K562 (cell line): ENCODE data around the gene CCR7. TPM values are rescaled to one million over a fixed set of nuclear protein-coding genes. Genes with fewer than 3 reads are reported as not detected.

ENCODE experiments used
- ATAC-seq: fragments of 200-7000 bp; cut with Tn5 transposase; 3 replicates; pipeline ENCODE4 v1.9.1; 2020; ENCODE audit warnings: moderate library complexity
- BruUV-seq: library from RNA; stranded (reverse); fragments of 400-500 nt; replicated peaks from 2 replicates; lab custom pipeline; 2021; lab: Mats Ljungman, UMichigan
- CTCF ChIA-PET: fragments of 300-600 bp; formaldehyde crosslinking; extraction: SDS; loops from one replicate; lab custom pipeline; 2021; ENCODE audit warnings: low intra/inter-chr PET ratio; lab: Yijun Ruan, JAX
- POLR2A ChIA-PET: fragments of 300-600, 350-650 bp; sonication (Branson Sonifier 250); formaldehyde crosslinking; extraction: SDS; loops from one replicate; lab custom pipeline; 2021; ENCODE audit warnings: antibody characterized with exemption, inconsistent platforms; lab: Yijun Ruan, JAX
- DNase-seq, 4 experiments: peaks; one replicate each; pipeline versions ENCODE4 v3.0.0 to v3.0.0-alpha.2; 2011 to 2018; ENCODE audit warnings: low spot score in 3 of 4, mixed read lengths in 3 of 4; ENCODE audit errors: extremely low read depth in 1 of 4
- FAIRE-seq: peaks from 2 replicates; lab custom pipeline; 2011; peaks lifted over from hg19 to GRCh38; lab: Jason Lieb, UNC
- H2AFZ ChIP-seq: 2 replicates; pipeline ENCODE4 v1.6.0; 2011; ENCODE audit warnings: low read depth, low read length, control low read depth, inconsistent platforms
- H3K27ac ChIP-seq: fragments of 200-600 bp; 3 replicates; pipeline ENCODE4 v1.8.0; 2011; ENCODE audit warnings: low read depth, mild to moderate bottlenecking, control low read depth, inconsistent platforms, low read length, moderate library complexity, mixed read lengths; ENCODE audit errors: extremely low read depth
- H3K27me3 ChIP-seq, 2 experiments: fragments of 300-600 bp in 1 of 2; 2 replicates in 1 of 2; 3 replicates in 1 of 2; pipeline versions ENCODE4 v1.6.0 to v1.8.0; 2011; ENCODE audit warnings: inconsistent platforms in 2 of 2, low read length in 2 of 2, mild to moderate bottlenecking in 1 of 2, mixed read lengths in 1 of 2, moderate library complexity in 1 of 2; ENCODE audit not compliant: control insufficient read depth in 2 of 2, insufficient read depth in 2 of 2
- H3K36me3 ChIP-seq: fragments of 300-600 bp; 3 replicates; pipeline ENCODE4 v1.8.0; 2011; ENCODE audit warnings: mild to moderate bottlenecking, low read length, inconsistent platforms; ENCODE audit not compliant: control insufficient read depth, insufficient read depth
- H3K4me1 ChIP-seq, 2 experiments: fragments of 200-600 bp in 1 of 2; replicated peaks in 1 of 2; 2 replicates in 1 of 2; 3 replicates in 1 of 2; pipeline versions ENCODE4 v1.5.1 to v1.8.0; 2011; ENCODE audit warnings: inconsistent platforms in 2 of 2, low read length in 2 of 2, mild to moderate bottlenecking in 1 of 2, mixed read lengths in 1 of 2, moderate library complexity in 1 of 2; ENCODE audit not compliant: control insufficient read depth in 2 of 2, insufficient read depth in 2 of 2
- H3K4me2 ChIP-seq: 2 replicates; pipeline ENCODE4 v1.6.1; 2011; ENCODE audit warnings: low read length, control low read depth, inconsistent platforms, mixed read lengths; ENCODE audit not compliant: insufficient read depth
- H3K4me3 ChIP-seq: fragments of 200-600 bp; sonication (generic), shearing (Covaris generic); 2 replicates; pipeline ENCODE4 v1.5.1; 2016; ENCODE audit warnings: control low read depth, inconsistent platforms
- H3K79me2 ChIP-seq: fragments of 200-600 bp; 3 replicates; pipeline ENCODE4 v1.8.0; 2011; ENCODE audit warnings: low read length, inconsistent platforms; ENCODE audit not compliant: control insufficient read depth, insufficient read depth
- H3K9ac ChIP-seq, 2 experiments: 2 replicates each; pipeline versions ENCODE4 v1.6.0 to v1.6.1; 2011; ENCODE audit warnings: low read depth in 2 of 2, low read length in 2 of 2, control low read depth in 1 of 2, inconsistent platforms in 1 of 2, mild to moderate bottlenecking in 1 of 2, mixed read lengths in 1 of 2; ENCODE audit not compliant: insufficient read depth in 1 of 2
- H3K9me1 ChIP-seq: one replicate; pipeline ENCODE4 v1.6.0; 2011; ENCODE audit warnings: inconsistent platforms, mild to moderate bottlenecking, low read length, moderate library complexity; ENCODE audit not compliant: control insufficient read depth, insufficient read depth
- H3K9me3 ChIP-seq: replicated peaks from 2 replicates; pipeline ENCODE4 v1.5.1; 2011; ENCODE audit warnings: low read depth, low read length, inconsistent platforms; ENCODE audit not compliant: control insufficient read depth, insufficient read depth
- H4K20me1 ChIP-seq: replicated peaks from 2 replicates; pipeline ENCODE4 v1.6.1; 2011; ENCODE audit warnings: low read length, inconsistent platforms, mixed read lengths; ENCODE audit not compliant: control insufficient read depth, insufficient read depth
- CBFB ChIP-seq: sonication (generic); formaldehyde crosslinking; IDR thresholded peaks from 2 replicates; pipeline ENCODE4 v1.4.0; 2020; ENCODE audit warnings: mild to moderate bottlenecking, missing genetic modification reagents
- KLF13 ChIP-seq: fragments of 450-650 bp; IDR thresholded peaks from 2 replicates; pipeline ENCODE4 v1.6.1; 2016; ENCODE audit warnings: missing genetic modification characterization, low read depth, mild to moderate bottlenecking, missing compliant biosample characterization, moderate library complexity, borderline replicate concordance
- RBM25 ChIP-seq: fragments of 200-400 bp; formaldehyde crosslinking; IDR thresholded peaks from 2 replicates; pipeline ENCODE4 v1.6.1; 2018; ENCODE audit warnings: low read length, low read depth, moderate library complexity; ENCODE audit not compliant: severe bottlenecking
- TOE1 ChIP-seq, 2 experiments: fragments of 450-650 bp in 1 of 2; sonication (generic) in 1 of 2; formaldehyde crosslinking in 1 of 2; IDR thresholded peaks; 2 replicates each; pipeline versions ENCODE4 v1.7.1 to v1.8.0; 2016 to 2022; ENCODE audit warnings: borderline replicate concordance in 2 of 2, mild to moderate bottlenecking in 2 of 2, antibody characterized with exemption in 1 of 2, inconsistent platforms in 1 of 2, low read depth in 1 of 2, missing genetic modification reagents in 1 of 2, moderate library complexity in 1 of 2
- ZNF146 ChIP-seq: IDR thresholded peaks from one replicate; pipeline ENCODE4 v1.6.1; 2018; ENCODE audit warnings: missing compliant biosample characterization; ENCODE audit not compliant: unreplicated experiment
- ZNF324 ChIP-seq: fragments of 250-450 bp; sonication (Bioruptor Pico); IDR thresholded peaks from 2 replicates; pipeline ENCODE4 v1.4.0; 2020; ENCODE audit warnings: mild to moderate bottlenecking
- ZNF395 ChIP-seq: fragments of 200-800 bp; sonication (Bioruptor generic); IDR thresholded peaks from 2 replicates; pipeline ENCODE4 v1.6.1; 2017; ENCODE audit warnings: missing genetic modification characterization, missing compliant biosample characterization
- ZNF75A ChIP-seq: fragments of 450-650 bp; formaldehyde crosslinking; IDR thresholded peaks from 2 replicates; pipeline ENCODE4 v1.4.0; 2020; ENCODE audit warnings: mild to moderate bottlenecking
- ZNF785 ChIP-seq: fragments of 250-450 bp; sonication (Bioruptor Pico); IDR thresholded peaks from 2 replicates; pipeline ENCODE4 v1.4.0; 2020; ENCODE audit warnings: mild to moderate bottlenecking
- in situ Hi-C: fragments of 300-500 bp; cut with MboI; formaldehyde crosslinking; loops from 4 replicates; pipeline ENCODE4 v1.15.0; 2018; ENCODE audit warnings: inconsistent platforms, mixed read lengths
- intact Hi-C: fragments of 100-400 bp; cut with micrococcal nuclease; formaldehyde crosslinking; loops from 2 replicates; pipeline ENCODE4 v1.14.2; 2022
- polyA plus RNA-seq, 8 experiments: library from polyadenylated mRNA; depleted of rRNA in 4 of 8; stranded (reverse) in 5 of 8; unstranded in 3 of 8; fragments of >200 nt; fragmentation: Nextera tagmentation in 2 of 8; fragmentation: Illumina TruSeq in 1 of 8; extraction: Ambion mirVana in 2 of 8; extraction: Trizol in 1 of 8; gene quantifications; 2 replicates each; pipeline versions ENCODE4 v1.2.1 to v1.2.3, GENCODE V29; 2011 to 2014; ENCODE audit warnings: inconsistent platforms in 1 of 8, missing spikeins in 1 of 8
- total RNA-seq, 7 experiments: library from RNA; depleted of rRNA in 6 of 7; stranded (reverse); fragments of >200 nt in 6 of 7; fragmentation: Illumina TruSeq in 2 of 7; extraction: Trizol in 2 of 7; gene quantifications; 2 replicates each; pipeline versions ENCODE4 v1.2.1 to v1.2.3, GENCODE V29; 2011 to 2021; ENCODE audit warnings: low replicate concordance in 1 of 7

CCR7 gene
- total and polyA plus RNA-seq, 9 of the 15 experiments (the other 6 are each of a cell fraction or from before 2014, with no cell fraction given), result 0.14 to 1.4 (median 0.56) TPM

- H3K4me1 ChIP-seq, result no peaks in the 10 kb centered on the region
- TF ChIP-seq ZNF75A (CRISPR knock-in tag) (no peak), ZNF324 (CRISPR knock-in tag) (peak; percentile 93), TOE1 (IDR thresholded peaks at IDR 0.05; ENCODE audit: borderline replicate concordance) (no peak), TOE1 (CRISPR knock-in tag; IDR thresholded peaks at IDR 0.05; ENCODE audit: borderline replicate concordance, low read depth) (no peak), KLF13 (tag) (no peak), RBM25 (peak; percentile 23), ZNF146 (CRISPR knock-in tag) (peak; percentile 62), CBFB (CRISPR knock-in tag) (no peak), ZNF785 (CRISPR knock-in tag) (no peak), ZNF395 (CRISPR knock-in tag) (no peak)
- TF ChIP-seq, all 486 proteins: peak for 3
- POLR2A ChIA-PET, result no interaction called here
- Histone ChIP-seq H3K9me3 (no peaks in the 10 kb centered on the region), H4K20me1 (no peaks in the 10 kb centered on the region), H3K27ac (no peak overlapping the region), H3K9me1 (no peaks in the 10 kb centered on the region), H3K79me2 (no peaks in the 10 kb centered on the region), H3K4me2 (no peak overlapping the region), H3K27me3 (no peaks in the 10 kb centered on the region; a peak in 1 of 5 replicates), H3K36me3 (no peaks in the 10 kb centered on the region), H3K9ac (no peak overlapping the region), H2AFZ (no peak overlapping the region), H3K4me3 (no peak overlapping the region)
- DNase-seq, result no peak
- in situ Hi-C loops, result no loop called here
- no TSS peak for BruUV-seq
- intact Hi-C loops, result no loop called here
- no peak for ATAC-seq
- CTCF ChIA-PET, result no interaction called here
- no peak for FAIRE-seq
Measured at GRCh38 chr17:40574292-40574691, 9.0 kb upstream of the CCR7 start.
